GM13976 (cell line): Measurements from ENCODE around the gene GPR84.

Experiments
- DNase-seq: peaks from one replicate; pipeline ENCODE4 v3.0.0; 2012; ENCODE audit warnings: low spot score
- CTCF ChIP-seq: IDR thresholded peaks from 2 replicates; pipeline ENCODE4 v1.5.1; 2012; ENCODE audit warnings: borderline replicate concordance, mild to moderate bottlenecking; ENCODE audit not compliant: insufficient read depth; ENCODE audit errors: extremely low read depth, missing control alignments, control extremely low read depth
- in situ Hi-C: fragments of 300-500 bp; cut with MboI; formaldehyde crosslinking; loops from one replicate; pipeline ENCODE4 v1.12.0; 2022; ENCODE audit warnings: low sequenced_read_pairs, mixed read lengths, inconsistent platforms; ENCODE audit not compliant: unreplicated experiment

GPR84 gene

GRCh38 chr12:54321363-54321762 is 42.9 kb downstream of the GPR84 start:
- in situ Hi-C loops, result no loop called here
- TF ChIP-seq CTCF, result no peak
- no peak for DNase-seq
